ENCODE data around the gene SCAI. TPM values are rescaled to one million over a fixed set of nuclear protein-coding genes. Genes with fewer than 3 reads are reported as not detected.

The SCAI gene
- total and polyA plus RNA-seq, 2 donors (not counting 1 experiment from before 2014, with no cell fraction given), result 5.4 to 9.7 TPM

DNA sequence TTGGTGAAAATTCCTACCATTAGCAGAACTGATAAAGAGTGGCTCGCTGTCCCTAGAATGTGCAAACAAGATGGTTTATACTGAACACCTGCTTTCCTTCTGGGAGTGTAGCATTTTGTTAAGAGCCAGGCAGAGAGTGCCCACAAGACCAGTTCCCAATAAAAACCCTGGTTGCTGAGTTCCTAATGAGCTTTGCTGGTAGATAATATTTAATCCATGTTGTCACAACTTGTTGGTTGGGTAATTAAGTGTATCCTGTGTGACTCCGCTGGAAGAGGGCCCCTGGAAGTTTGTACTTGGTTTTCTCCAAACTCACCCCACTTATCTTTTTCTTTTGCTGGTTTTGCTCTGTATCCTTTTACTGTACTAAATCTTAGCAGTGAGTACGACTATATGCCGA is 162.9 kb downstream of the SCAI start:
- no peak for DNase-seq (ENCODE audit: low read depth in 2 of 2)
- no peaks in the 10 kb centered on the region for H3K36me3 ChIP-seq (ENCODE audit: control insufficient read depth, insufficient read depth, low read length)
- H3K4me3 ChIP-seq (replicated peaks in 1 of 4; ENCODE audit: control extremely low read depth in 1 of 4, insufficient read depth in 1 of 4, low read depth in 3 of 4, low read length in 4 of 4), result no peak overlapping the region
- H3K27ac ChIP-seq (ENCODE audit: insufficient read depth, low read length), result no peak overlapping the region
- H2AFZ ChIP-seq (ENCODE audit: low read length), result no peak overlapping the region
- no peak for TF ChIP-seq EZH2 (IDR thresholded peaks at IDR 0.05; ENCODE audit: low read length, missing control alignments)
- TF ChIP-seq, protein P1, sequence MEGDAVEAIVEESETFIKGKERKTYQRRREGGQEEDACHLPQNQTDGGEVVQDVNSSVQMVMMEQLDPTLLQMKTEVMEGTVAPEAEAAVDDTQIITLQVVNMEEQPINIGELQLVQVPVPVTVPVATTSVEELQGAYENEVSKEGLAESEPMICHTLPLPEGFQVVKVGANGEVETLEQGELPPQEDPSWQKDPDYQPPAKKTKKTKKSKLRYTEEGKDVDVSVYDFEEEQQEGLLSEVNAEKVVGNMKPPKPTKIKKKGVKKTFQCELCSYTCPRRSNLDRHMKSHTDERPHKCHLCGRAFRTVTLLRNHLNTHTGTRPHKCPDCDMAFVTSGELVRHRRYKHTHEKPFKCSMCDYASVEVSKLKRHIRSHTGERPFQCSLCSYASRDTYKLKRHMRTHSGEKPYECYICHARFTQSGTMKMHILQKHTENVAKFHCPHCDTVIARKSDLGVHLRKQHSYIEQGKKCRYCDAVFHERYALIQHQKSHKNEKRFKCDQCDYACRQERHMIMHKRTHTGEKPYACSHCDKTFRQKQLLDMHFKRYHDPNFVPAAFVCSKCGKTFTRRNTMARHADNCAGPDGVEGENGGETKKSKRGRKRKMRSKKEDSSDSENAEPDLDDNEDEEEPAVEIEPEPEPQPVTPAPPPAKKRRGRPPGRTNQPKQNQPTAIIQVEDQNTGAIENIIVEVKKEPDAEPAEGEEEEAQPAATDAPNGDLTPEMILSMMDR (conservative IDR thresholded peaks at IDR 0.05 in 1 of 2, IDR thresholded peaks at IDR 0.05 in 1 of 2; ENCODE audit: low read depth in 1 of 2, low read length in 2 of 2), result no peak
- no peaks in the 10 kb centered on the region for H3K79me2 ChIP-seq (ENCODE audit: control insufficient read depth, insufficient read depth, low read length)
- no peaks in the 10 kb centered on the region for H3K27me3 ChIP-seq (ENCODE audit: control insufficient read depth, insufficient read depth, low read length)
- H4K20me1 ChIP-seq (ENCODE audit: control insufficient read depth, extremely low read depth, insufficient read depth, low read length), result no peaks in the 10 kb centered on the region
- H3K4me1 ChIP-seq (ENCODE audit: control insufficient read depth, extremely low read depth, insufficient read depth, low read length), result no peaks in the 10 kb centered on the region
- H3K9me3 ChIP-seq (ENCODE audit: control insufficient read depth, insufficient read depth, low read depth, low read length), result no peaks in the 10 kb centered on the region
- H3K4me2 ChIP-seq (ENCODE audit: extremely low read depth, insufficient read depth, low read length), result no peak overlapping the region
- H3K9ac ChIP-seq (ENCODE audit: insufficient read depth, low read length), result no peak overlapping the region

DNA sequence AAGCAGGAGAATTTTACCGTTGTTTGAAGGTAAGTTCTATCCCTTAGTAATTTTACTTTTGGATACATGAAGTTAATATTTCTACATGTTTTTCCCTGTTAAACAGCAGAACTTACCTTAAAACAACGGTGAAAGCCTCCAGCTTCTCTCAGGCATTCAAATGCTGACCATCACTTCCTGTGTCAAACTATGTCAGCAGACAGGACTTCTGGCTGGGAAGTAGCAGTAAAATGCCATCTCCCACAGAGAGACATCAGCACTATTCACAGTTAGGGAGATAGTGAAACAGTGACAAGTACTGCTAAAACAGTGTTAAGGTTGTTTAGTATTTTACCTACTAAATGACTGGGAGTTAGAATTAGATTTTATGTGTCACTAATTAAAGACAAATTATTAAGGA is 168.2 kb downstream of the SCAI start:
- no peak overlapping the region for H3K27ac ChIP-seq (ENCODE audit: insufficient read depth, low read length)
- no peak overlapping the region for H3K4me2 ChIP-seq (ENCODE audit: extremely low read depth, insufficient read depth, low read length)
- H3K9ac ChIP-seq (ENCODE audit: insufficient read depth, low read length), result no peak overlapping the region
- H3K4me1 ChIP-seq (ENCODE audit: control insufficient read depth, extremely low read depth, insufficient read depth, low read length), result no peaks in the 10 kb centered on the region
- H2AFZ ChIP-seq (ENCODE audit: low read length), result no peak overlapping the region
- TF ChIP-seq, protein P1 (conservative IDR thresholded peaks at IDR 0.05 in 1 of 2, IDR thresholded peaks at IDR 0.05 in 1 of 2; ENCODE audit: low read depth in 1 of 2, low read length in 2 of 2), result no peak
- no peak for TF ChIP-seq EZH2 (IDR thresholded peaks at IDR 0.05; ENCODE audit: low read length, missing control alignments)
- no peak overlapping the region for H3K4me3 ChIP-seq (replicated peaks in 1 of 4; ENCODE audit: control extremely low read depth in 1 of 4, insufficient read depth in 1 of 4, low read depth in 3 of 4, low read length in 4 of 4)
- peaks cover 3% of the 10 kb centered on the region for H3K36me3 ChIP-seq (ENCODE audit: control insufficient read depth, insufficient read depth, low read length)
- no peaks in the 10 kb centered on the region for H3K79me2 ChIP-seq (ENCODE audit: control insufficient read depth, insufficient read depth, low read length)
- DNase-seq (ENCODE audit: low read depth in 2 of 2), result peak in 1 of 2 donors; percentile 28
- no peaks in the 10 kb centered on the region for H3K9me3 ChIP-seq (ENCODE audit: control insufficient read depth, insufficient read depth, low read depth, low read length)
- no peaks in the 10 kb centered on the region for H4K20me1 ChIP-seq (ENCODE audit: control insufficient read depth, extremely low read depth, insufficient read depth, low read length)
- no peaks in the 10 kb centered on the region for H3K27me3 ChIP-seq (ENCODE audit: control insufficient read depth, insufficient read depth, low read length)

- Histone ChIP-seq H3K36me3 (ENCODE audit: control insufficient read depth, insufficient read depth, low read length) (peaks cover 3% of the 10 kb centered on the region), H3K9me3 (ENCODE audit: control insufficient read depth, insufficient read depth, low read depth, low read length) (no peaks in the 10 kb centered on the region), H3K79me2 (ENCODE audit: control insufficient read depth, insufficient read depth, low read length) (no peaks in the 10 kb centered on the region), H4K20me1 (ENCODE audit: control insufficient read depth, extremely low read depth, insufficient read depth, low read length) (no peaks in the 10 kb centered on the region), H3K4me2 (ENCODE audit: extremely low read depth, insufficient read depth, low read length) (no peak overlapping the region), H3K27ac (ENCODE audit: insufficient read depth, low read length) (no peak overlapping the region), H3K4me1 (ENCODE audit: control insufficient read depth, extremely low read depth, insufficient read depth, low read length) (no peaks in the 10 kb centered on the region), H2AFZ (ENCODE audit: low read length) (no peak overlapping the region), H3K9ac (ENCODE audit: insufficient read depth, low read length) (no peak overlapping the region), H3K27me3 (ENCODE audit: control insufficient read depth, insufficient read depth, low read length) (no peaks in the 10 kb centered on the region), H3K4me3 (replicated peaks in 1 of 4; ENCODE audit: control extremely low read depth in 1 of 4, insufficient read depth in 1 of 4, low read depth in 3 of 4, low read length in 4 of 4) (no peak overlapping the region)
- DNase-seq (ENCODE audit: low read depth in 2 of 2), result no peak
- TF ChIP-seq EZH2 (IDR thresholded peaks at IDR 0.05; ENCODE audit: low read length, missing control alignments), result no peak
- TF ChIP-seq, protein P1 (conservative IDR thresholded peaks at IDR 0.05 in 1 of 2, IDR thresholded peaks at IDR 0.05 in 1 of 2; ENCODE audit: low read depth in 1 of 2, low read length in 2 of 2), result no peak
Observed at GRCh38 chr9:124973807-124974206, 169.5 kb downstream of the SCAI start.
